ENCODE data around the gene SMIM7.
"Not testable (repeated sequence)": the region's sequence is repeated elsewhere in the genome, so short reads cannot be mapped to it uniquely, and the experiment has no call there.

SMIM7 gene

DNA sequence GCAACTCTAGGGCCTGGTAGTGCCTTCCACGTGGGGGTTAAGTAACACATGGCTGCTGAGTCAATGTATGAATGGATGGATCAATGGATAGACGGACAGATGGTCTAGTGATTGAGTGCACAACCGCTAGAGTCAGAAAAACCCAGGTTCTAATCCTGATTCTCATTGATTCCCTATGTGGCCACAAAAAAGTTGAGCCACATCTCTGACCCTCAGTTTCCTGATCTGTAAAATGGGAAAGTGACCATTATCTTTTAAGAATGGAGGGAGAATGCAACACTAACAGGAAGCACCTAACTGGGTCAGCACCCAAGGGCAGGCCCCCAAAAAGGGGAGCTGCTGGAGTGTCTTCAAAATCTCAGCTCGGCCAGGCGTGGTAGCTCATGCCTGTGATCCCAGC lies 2.6 kb downstream of the SMIM7 start:
- no peak for TF ChIP-seq Cebpa-rat (IDR thresholded peaks at IDR 0.05)
- peaks cover 73% of the 10 kb centered on the region for H4K20me1 ChIP-seq
- peaks cover 67% of the 10 kb centered on the region for H3K36me3 ChIP-seq
- H3K9ac ChIP-seq, result no peak overlapping the region
- no peak overlapping the region for H3K27ac ChIP-seq
- H3K9me3 ChIP-seq, result no peaks in the 10 kb centered on the region
- peaks cover 51% of the 10 kb centered on the region for H3K4me1 ChIP-seq
- no peaks in the 10 kb centered on the region for H3K27me3 ChIP-seq
- no peak overlapping the region for H3K4me3 ChIP-seq
- no peak overlapping the region; the same call in 1 of the 2 replicates for H3K4me2 ChIP-seq

DNA sequence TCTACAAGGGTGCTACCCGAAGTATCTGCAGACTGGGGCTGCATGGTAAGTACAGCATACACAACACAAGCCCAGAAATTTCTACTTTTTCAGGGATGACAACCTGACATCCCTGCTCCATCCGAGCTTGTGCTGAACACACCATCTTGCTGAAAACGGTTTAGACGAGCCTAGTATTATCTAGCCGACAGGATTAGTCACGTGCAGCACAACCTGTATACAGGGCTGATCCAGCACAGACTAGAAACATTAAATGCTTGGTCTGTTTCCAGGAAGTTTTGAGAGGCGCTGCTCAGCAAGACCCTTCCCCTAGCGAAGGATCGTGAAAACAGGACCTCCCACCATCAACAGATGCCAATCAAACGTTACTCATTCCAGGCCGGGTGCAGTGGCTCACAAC lies 4.2 kb downstream of the SMIM7 start:
- peaks cover 84% of the 10 kb centered on the region for H3K36me3 ChIP-seq

DNA sequence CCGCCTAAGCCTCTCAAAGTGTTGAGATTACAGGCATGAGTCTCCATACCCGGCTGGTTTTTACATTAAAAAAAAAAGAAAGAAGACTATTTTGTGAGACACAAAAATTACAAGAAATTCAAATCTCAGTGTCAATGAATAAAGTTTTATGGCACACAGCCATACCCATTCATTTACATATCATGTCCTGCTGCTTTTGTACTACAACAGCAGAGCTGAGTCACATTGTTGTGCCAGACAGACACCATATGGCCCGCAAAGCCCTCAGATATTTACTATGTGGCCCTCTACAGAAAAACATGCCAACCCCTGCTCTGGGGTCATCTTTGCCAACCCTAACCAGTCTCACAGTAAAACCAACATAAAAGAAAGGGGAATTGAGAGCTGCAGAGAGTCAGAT lies 5.3 kb downstream of the SMIM7 start:
- no peaks in the 10 kb centered on the region for H3K27me3 ChIP-seq
- no peak for TF ChIP-seq Cebpa-rat (IDR thresholded peaks at IDR 0.05)
- no peak overlapping the region for H3K4me2 ChIP-seq
- H3K9ac ChIP-seq, result no peak overlapping the region
- peaks cover 100% of the 10 kb centered on the region for H4K20me1 ChIP-seq
- H3K27ac ChIP-seq, result no peak overlapping the region
- peaks cover 88% of the 10 kb centered on the region for H3K36me3 ChIP-seq
- H3K9me3 ChIP-seq, result no peaks in the 10 kb centered on the region
- H3K4me3 ChIP-seq, result no peak overlapping the region
- H3K4me1 ChIP-seq, result peaks cover 62% of the 10 kb centered on the region

More for the DNA sequence above, 4.2 kb downstream of the SMIM7 start:
- H3K4me3 ChIP-seq, result no peak overlapping the region
- no peaks in the 10 kb centered on the region for H3K9me3 ChIP-seq
- H3K27me3 ChIP-seq, result no peaks in the 10 kb centered on the region
- TF ChIP-seq Cebpa-rat (IDR thresholded peaks at IDR 0.05), result no peak
- H3K4me2 ChIP-seq, result no peak overlapping the region
- peaks cover 89% of the 10 kb centered on the region for H4K20me1 ChIP-seq
- no peak overlapping the region for H3K27ac ChIP-seq
- H3K9ac ChIP-seq, result no peak overlapping the region
- H3K4me1 ChIP-seq, result peaks cover 51% of the 10 kb centered on the region

DNA sequence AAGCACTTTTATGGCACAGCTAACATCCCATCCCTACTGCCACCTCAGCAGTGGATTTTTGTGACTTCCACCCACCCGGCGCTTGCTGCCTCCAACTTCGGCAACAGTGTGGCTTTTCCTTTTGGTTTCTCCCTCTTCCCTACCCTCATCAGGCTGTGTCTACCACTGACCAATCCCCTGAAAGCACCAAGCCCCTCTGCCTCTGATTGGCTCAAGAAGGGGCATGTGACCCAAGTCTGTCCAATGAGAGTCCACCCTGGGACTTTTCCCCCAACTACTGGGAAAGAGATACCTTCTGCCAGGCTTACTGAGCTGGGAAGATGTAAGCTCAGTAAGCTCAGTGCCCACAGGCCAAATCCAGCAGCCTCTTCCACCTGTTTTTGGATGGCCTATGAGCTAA lies 5.8 kb downstream of the SMIM7 start:
- Histone ChIP-seq H3K9ac (no peak overlapping the region), H3K36me3 (peaks cover 91% of the 10 kb centered on the region), H3K27me3 (no peaks in the 10 kb centered on the region), H3K4me1 (peaks cover 63% of the 10 kb centered on the region), H4K20me1 (peaks cover 100% of the 10 kb centered on the region), H3K9me3 (no peaks in the 10 kb centered on the region), H3K27ac (no peak overlapping the region), H3K4me2 (no peak overlapping the region), H3K4me3 (no peak overlapping the region)
- no peak for TF ChIP-seq Cebpa-rat (IDR thresholded peaks at IDR 0.05)

DNA sequence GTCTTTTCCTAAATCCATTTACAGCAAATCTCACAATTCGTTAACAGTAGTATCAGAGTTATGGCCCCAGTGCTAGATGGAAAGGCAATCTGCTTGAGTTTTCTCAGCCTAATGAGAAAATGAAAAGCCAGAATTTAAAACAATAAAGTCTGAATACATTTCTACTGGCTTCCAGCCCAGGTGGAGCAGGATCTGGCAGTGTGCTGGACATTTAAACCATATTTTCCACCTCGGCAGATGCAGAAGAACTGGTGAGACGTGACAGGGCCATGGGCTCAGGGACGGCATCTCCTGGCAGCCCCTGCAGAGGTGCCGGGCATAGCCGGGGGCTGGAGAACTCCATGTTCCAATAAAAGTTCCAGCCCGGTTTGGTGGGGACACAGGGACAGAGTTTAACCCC lies 7.1 kb downstream of the SMIM7 start:
- Histone ChIP-seq H3K4me1 (peaks cover 52% of the 10 kb centered on the region), H3K9me3 (no peaks in the 10 kb centered on the region), H3K27me3 (no peaks in the 10 kb centered on the region), H3K9ac (no peak overlapping the region), H3K4me2 (no peak overlapping the region), H3K4me3 (no peak overlapping the region), H4K20me1 (peaks cover 99% of the 10 kb centered on the region), H3K36me3 (peaks cover 91% of the 10 kb centered on the region), H3K27ac (no peak overlapping the region)
- TF ChIP-seq Cebpa-rat (IDR thresholded peaks at IDR 0.05), result no peak

DNA sequence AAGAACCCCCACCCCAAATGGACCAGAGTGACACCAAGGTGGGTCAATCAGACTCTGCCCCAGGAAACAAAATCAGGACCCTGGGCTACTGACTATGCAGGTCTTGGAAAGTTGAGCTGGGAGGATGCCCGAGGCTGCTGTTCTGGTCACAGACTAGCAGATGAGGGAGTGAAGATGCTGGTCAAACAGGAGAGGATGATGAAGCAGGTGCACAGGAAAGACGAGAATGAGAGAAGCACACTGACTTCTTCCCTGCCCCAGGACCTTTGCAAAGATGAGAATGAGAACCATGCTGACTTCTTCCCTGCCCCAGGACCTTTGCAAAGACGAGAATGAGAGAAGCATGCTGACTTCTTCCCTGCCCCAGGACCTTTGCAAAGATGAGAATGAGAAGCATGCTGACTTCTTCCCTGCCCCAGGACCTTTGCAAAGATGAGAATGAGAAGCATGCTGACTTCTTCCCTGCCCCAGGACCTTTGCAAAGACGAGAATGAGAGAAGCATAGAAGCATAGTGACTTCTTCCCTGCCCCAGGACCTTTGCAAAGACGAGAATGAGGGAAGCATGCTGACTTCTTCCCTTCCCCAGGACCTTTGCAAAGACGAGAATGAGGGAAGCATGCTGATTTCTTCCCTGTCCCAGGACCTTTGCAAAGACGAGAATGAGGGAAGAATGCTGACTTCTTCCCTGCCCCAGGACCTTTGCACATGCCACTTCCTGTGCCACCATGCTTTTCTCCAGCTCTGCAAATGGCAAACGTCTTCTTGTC lies 8.3 kb downstream of the SMIM7 start:
- peaks cover 92% of the 10 kb centered on the region for H4K20me1 ChIP-seq
- not testable (repeated sequence) for H3K27ac ChIP-seq, H3K9ac ChIP-seq, H3K27me3 ChIP-seq, H3K4me3 ChIP-seq, H3K9me3 ChIP-seq
- H3K4me2 ChIP-seq, result peak overlapping the region; percentile 48
- H3K36me3 ChIP-seq, result peaks cover 91% of the 10 kb centered on the region
- H3K4me1 ChIP-seq, result peaks cover 39% of the 10 kb centered on the region

DNA sequence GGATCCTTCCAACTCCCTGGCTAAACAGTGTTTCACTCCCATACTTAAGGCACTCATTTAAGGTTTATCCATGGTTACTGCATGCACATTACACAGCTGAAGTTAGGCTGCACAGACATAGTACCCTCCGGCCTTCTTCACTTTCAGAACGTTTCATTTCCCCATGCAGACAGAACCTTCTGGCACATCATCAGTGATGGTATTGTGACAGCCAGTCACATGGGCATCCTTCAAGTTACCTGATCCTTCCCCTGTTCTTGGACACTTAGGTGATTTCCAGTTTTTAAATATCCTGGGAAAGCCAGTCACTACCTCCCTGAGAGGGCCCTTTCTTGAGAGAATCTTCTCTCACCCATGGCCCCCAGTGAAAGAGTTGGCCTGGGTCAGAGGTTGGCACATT lies 9.1 kb downstream of the SMIM7 start:
- Histone ChIP-seq H4K20me1 (peaks cover 90% of the 10 kb centered on the region), H3K4me1 (peaks cover 31% of the 10 kb centered on the region), H3K36me3 (peaks cover 91% of the 10 kb centered on the region)

DNA sequence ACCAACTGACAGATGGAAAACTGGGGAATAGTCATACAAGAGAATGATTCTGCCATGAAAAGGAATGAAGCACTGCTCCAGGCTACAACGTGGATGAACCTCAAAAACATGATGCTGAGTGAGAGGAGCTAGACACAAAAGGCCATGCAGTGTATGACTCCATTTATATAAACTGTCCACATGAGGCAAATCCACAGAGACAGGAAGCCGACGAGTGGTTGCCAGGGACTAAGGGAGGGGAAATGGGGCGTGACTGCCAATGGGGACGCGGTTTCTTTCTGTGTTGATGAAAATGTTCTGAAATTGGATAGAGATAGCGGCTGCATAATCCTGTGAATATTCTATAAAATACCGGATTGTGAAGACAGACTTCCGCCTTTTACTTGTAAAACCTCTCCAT lies 10.2 kb downstream of the SMIM7 start:
- Histone ChIP-seq H3K4me2 (peak overlapping the region; percentile 48), H4K20me1 (peaks cover 90% of the 10 kb centered on the region), H3K27ac (no peak overlapping the region), H3K4me3 (no peak overlapping the region), H3K9ac (no peak overlapping the region; the same call in 1 of the 2 replicates), H3K9me3 (no peaks in the 10 kb centered on the region), H3K36me3 (peaks cover 91% of the 10 kb centered on the region), H3K27me3 (no peaks in the 10 kb centered on the region), H3K4me1 (peaks cover 29% of the 10 kb centered on the region)
- TF ChIP-seq Cebpa-rat (IDR thresholded peaks at IDR 0.05), result no peak

More for the DNA sequence above, 9.1 kb downstream of the SMIM7 start:
- Histone ChIP-seq H3K9ac (no peak overlapping the region; the same call in 1 of the 2 replicates), H3K27ac (no peak overlapping the region), H3K4me3 (no peak overlapping the region), H3K9me3 (no peaks in the 10 kb centered on the region), H3K27me3 (no peaks in the 10 kb centered on the region), H3K4me2 (peak overlapping the region; percentile 48)
- TF ChIP-seq Cebpa-rat (IDR thresholded peaks at IDR 0.05), result no peak

DNA sequence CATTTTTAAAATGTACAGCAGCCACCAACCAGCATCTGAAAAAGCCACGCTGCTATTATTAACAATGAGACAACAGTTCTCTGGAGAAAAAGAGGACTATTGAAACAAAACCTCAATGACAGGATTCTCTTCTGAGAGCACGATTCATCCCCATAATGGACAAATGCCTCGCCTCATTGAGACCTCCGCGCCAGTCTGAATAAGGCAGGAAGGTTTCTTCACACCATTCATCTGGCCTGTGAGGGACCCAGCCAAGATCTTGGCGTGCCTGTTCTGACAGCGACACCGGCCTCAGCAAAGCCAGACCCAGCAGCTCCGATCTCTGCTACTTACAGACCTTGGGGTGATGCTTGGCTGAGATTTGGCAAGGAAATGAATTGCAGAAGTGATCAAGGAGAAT lies 14.8 kb downstream of the SMIM7 start:
- H3K4me1 ChIP-seq, result peaks cover 12% of the 10 kb centered on the region
- no peak for TF ChIP-seq Cebpa-rat (IDR thresholded peaks at IDR 0.05)
- H4K20me1 ChIP-seq, result peaks cover 89% of the 10 kb centered on the region
- no peak overlapping the region for H3K27ac ChIP-seq
- no peak overlapping the region for H3K4me3 ChIP-seq
- H3K9ac ChIP-seq, result no peak overlapping the region
- H3K36me3 ChIP-seq, result peaks cover 93% of the 10 kb centered on the region
- no peak overlapping the region for H3K4me2 ChIP-seq
- H3K27me3 ChIP-seq, result no peaks in the 10 kb centered on the region
- no peaks in the 10 kb centered on the region for H3K9me3 ChIP-seq

DNA sequence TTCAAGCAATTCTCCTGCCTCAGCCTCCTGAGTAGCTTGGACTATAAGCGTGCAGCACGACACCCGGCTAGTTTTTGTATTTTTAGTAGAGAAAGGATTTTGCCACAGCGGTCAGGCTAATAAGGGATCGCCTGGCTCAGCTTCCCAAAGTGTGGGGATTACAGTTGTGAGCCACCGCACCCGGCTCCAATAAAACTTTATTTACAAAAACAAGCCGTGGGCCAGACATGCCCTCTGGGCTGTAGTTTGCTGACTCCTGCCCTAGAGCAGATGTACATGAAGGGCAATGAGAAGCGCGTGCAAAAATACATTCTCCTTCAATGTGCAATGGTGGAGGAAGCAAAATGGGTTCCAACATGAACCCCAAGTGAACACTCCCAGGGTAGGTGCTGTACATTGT lies 18.2 kb downstream of the SMIM7 start:
- H3K27me3 ChIP-seq, result no peaks in the 10 kb centered on the region
- peaks cover 97% of the 10 kb centered on the region for H4K20me1 ChIP-seq
- H3K9ac ChIP-seq, result no peak overlapping the region
- no peaks in the 10 kb centered on the region for H3K9me3 ChIP-seq
- no peak overlapping the region for H3K27ac ChIP-seq
- peaks cover 21% of the 10 kb centered on the region for H3K4me1 ChIP-seq
- H3K36me3 ChIP-seq, result peaks cover 99% of the 10 kb centered on the region
- no peak overlapping the region for H3K4me2 ChIP-seq
- no peak for TF ChIP-seq Cebpa-rat (IDR thresholded peaks at IDR 0.05)
- no peak overlapping the region for H3K4me3 ChIP-seq

Measured in BLaER1 (cell line).